T-helper 1 cell treated with Interleukin-12 subunit alpha and Interleukin-12 subunit beta and Interleukin-4 antibody, amounts not matched to agents 30 μg/mL and 1 μg/mL, for 36 hours (primary cell): ENCODE data around the gene CD7.

Experiments used
- H3K27ac Mint-ChIP-seq: one replicate; pipeline ENCODE4 v1.8.0; 2021; ENCODE audit warnings: mild to moderate bottlenecking, mixed read lengths
- H3K27me3 Mint-ChIP-seq: one replicate; pipeline ENCODE4 v1.8.0; 2021; ENCODE audit warnings: low read depth, mixed read lengths
- H3K36me3 Mint-ChIP-seq: one replicate; pipeline ENCODE4 v1.8.0; 2021; ENCODE audit warnings: low read depth, mixed read lengths
- H3K4me1 Mint-ChIP-seq: one replicate; pipeline ENCODE4 v1.8.0; 2021; ENCODE audit warnings: low read depth, mixed read lengths
- H3K4me3 Mint-ChIP-seq: one replicate; pipeline ENCODE4 v1.8.0; 2021; ENCODE audit warnings: mild to moderate bottlenecking, moderate library complexity, mixed read lengths
- H3K9me3 Mint-ChIP-seq: one replicate; pipeline ENCODE4 v1.8.0; 2021; ENCODE audit warnings: mixed read lengths

Gene CD7

DNA sequence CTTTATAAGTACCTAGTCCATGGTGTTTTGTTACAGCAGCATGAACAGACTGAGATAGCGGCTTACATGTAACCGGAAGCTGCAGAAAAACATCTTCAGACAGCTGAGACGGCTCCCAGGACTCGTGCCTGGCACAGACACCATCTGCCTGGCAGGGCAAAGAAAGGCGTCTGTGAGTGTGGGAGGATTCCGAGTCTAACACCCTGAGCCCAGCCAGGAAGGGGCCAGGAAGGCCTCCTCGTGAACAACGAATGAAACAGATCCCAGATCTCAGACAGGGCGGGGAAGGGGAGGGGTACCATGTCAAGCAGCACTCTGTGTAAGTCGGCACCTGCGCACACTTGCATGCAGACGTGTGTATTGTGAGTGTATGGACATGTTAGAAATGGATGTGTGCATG, 39.6 kb downstream of the CD7 start:
- Mint-ChIP-seq H3K27ac (no peak overlapping the region), H3K4me1 (peaks cover 18% of the 10 kb centered on the region), H3K36me3 (no peaks in the 10 kb centered on the region), H3K4me3 (no peak overlapping the region), H3K9me3 (no peaks in the 10 kb centered on the region), H3K27me3 (no peaks in the 10 kb centered on the region)

- peaks cover 6% of the 10 kb centered on the region for H3K36me3 Mint-ChIP-seq
- H3K4me3 Mint-ChIP-seq, result peak overlapping the region; percentile 30
- no peaks in the 10 kb centered on the region for H3K27me3 Mint-ChIP-seq
- H3K27ac Mint-ChIP-seq, result no peak overlapping the region
- H3K4me1 Mint-ChIP-seq, result peaks cover 22% of the 10 kb centered on the region
- no peaks in the 10 kb centered on the region for H3K9me3 Mint-ChIP-seq
These were observed 40.5 kb downstream of the CD7 start for GRCh38 chr17:82276938-82277337.

GRCh38 chr17:82275326-82275725, 42.1 kb downstream of the CD7 start:
- no peak overlapping the region for H3K27ac Mint-ChIP-seq
- H3K27me3 Mint-ChIP-seq, result no peaks in the 10 kb centered on the region
- peaks cover 19% of the 10 kb centered on the region for H3K4me1 Mint-ChIP-seq
- no peaks in the 10 kb centered on the region for H3K9me3 Mint-ChIP-seq
- H3K36me3 Mint-ChIP-seq, result peaks cover 12% of the 10 kb centered on the region
- no peak overlapping the region for H3K4me3 Mint-ChIP-seq

- Mint-ChIP-seq H3K4me3 (peak overlapping the region; percentile 17), H3K27me3 (no peaks in the 10 kb centered on the region), H3K4me1 (peaks cover 26% of the 10 kb centered on the region), H3K27ac (peak overlapping the region; percentile 1), H3K36me3 (peaks cover 17% of the 10 kb centered on the region), H3K9me3 (no peaks in the 10 kb centered on the region)
These were observed 43.0 kb downstream of the CD7 start for GRCh38 chr17:82274134-82275020.

- Mint-ChIP-seq H3K27me3 (no peaks in the 10 kb centered on the region), H3K4me1 (peaks cover 32% of the 10 kb centered on the region), H3K36me3 (peaks cover 20% of the 10 kb centered on the region), H3K4me3 (peak within 1 kb of the TSS; percentile 97), H3K9me3 (no peaks in the 10 kb centered on the region), H3K27ac (peak within 1 kb of the TSS; percentile 98)
These were observed 43.9 kb downstream of the CD7 start, which contains the start of gene CSNK1D for GRCh38 chr17:82273327-82274133. TSS of gene CSNK1D (minus strand) at chr17:82273700. CDS start at chr17:82273381, 319 bp downstream.

DNA sequence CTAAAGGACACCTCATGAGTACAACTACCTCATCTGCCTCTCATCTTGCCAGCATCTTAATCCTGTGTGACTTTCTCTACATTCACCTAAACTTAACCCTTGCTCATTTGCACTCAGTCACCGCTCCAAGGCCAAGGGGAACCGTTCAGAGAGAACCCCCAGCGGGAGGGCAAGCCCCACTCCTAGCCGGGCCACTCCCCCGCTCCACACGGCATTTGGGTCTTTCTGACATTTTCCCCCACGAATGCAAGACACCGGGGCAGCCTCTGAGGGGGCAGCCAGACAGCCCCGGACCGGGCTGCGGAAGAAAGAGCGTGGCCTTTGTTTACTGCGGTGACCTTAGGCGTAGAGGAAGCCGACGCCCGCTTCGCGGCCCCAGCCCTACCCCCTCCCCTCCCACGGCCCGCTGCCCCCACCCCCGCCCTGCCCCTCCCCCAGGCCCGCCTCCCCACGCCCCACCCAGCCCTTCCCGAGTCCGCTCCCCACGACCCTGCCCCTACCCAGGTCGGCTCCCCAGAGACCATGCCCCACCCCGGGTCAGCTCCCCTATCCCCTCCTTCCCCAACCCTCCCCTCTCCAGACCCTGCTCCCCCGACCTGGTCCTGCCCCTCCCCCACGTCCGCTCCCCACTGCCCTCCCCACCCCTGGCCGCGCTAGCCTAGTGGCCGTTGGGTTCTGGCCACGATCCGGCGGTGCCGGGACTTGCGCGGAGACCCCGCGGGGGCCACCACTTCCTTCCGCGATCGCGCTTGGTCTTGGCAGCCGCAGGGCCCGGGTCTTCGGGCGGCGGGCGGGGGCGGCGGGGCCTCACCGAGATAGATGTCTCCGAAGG, 44.7 kb downstream of the CD7 start:
- Mint-ChIP-seq H3K4me1 (peaks cover 37% of the 10 kb centered on the region), H3K27me3 (no peaks in the 10 kb centered on the region), H3K36me3 (peaks cover 20% of the 10 kb centered on the region), H3K4me3 (peak overlapping the region; percentile 97), H3K27ac (peak overlapping the region; percentile 98), H3K9me3 (no peaks in the 10 kb centered on the region)

GRCh38 chr17:82271401-82271800, 46.0 kb downstream of the CD7 start:
- Mint-ChIP-seq H3K36me3 (peaks cover 22% of the 10 kb centered on the region), H3K27ac (no peak overlapping the region), H3K27me3 (no peaks in the 10 kb centered on the region), H3K9me3 (no peaks in the 10 kb centered on the region), H3K4me3 (peak overlapping the region; percentile 97), H3K4me1 (peaks cover 47% of the 10 kb centered on the region)

- Mint-ChIP-seq H3K27ac (peak overlapping the region; percentile 15), H3K4me1 (peaks cover 50% of the 10 kb centered on the region), H3K27me3 (no peaks in the 10 kb centered on the region), H3K36me3 (peaks cover 29% of the 10 kb centered on the region), H3K9me3 (no peaks in the 10 kb centered on the region), H3K4me3 (peak overlapping the region; percentile 43)
These were observed 46.8 kb downstream of the CD7 start for GRCh38 chr17:82270651-82271050.

DNA sequence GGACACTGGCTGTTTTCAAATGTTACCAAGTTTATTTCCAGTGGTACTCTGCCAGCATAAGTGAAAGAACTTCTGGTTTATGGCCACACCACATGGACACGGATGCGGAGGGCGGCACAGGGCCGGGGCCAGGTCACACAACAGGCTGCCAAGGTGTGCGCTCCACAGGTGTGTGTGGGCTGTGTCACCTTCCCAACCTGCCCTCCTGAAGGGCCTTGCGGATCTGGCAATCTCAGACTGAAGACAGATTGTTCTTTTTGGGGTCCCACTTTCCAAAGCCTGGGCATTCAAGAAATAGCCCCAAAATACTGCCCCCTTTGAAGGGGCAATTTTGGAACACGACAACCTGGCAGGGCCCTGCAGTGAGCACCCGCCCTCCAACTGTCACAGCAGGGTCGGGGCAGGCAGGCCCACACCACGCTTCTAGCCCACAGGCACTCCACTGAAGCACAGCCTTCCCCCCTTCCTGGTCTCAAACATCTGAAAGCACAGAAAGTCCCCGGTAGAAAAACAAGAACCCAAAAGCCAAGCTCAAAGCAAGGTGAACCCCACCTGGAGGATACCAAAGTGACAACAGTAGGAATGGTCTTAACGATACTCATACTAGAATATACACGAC, 47.4 kb downstream of the CD7 start:
- Mint-ChIP-seq H3K27me3 (no peaks in the 10 kb centered on the region), H3K9me3 (no peaks in the 10 kb centered on the region), H3K4me3 (peak overlapping the region; percentile 43), H3K27ac (peak overlapping the region; percentile 43), H3K4me1 (peaks cover 50% of the 10 kb centered on the region), H3K36me3 (peaks cover 32% of the 10 kb centered on the region)

DNA sequence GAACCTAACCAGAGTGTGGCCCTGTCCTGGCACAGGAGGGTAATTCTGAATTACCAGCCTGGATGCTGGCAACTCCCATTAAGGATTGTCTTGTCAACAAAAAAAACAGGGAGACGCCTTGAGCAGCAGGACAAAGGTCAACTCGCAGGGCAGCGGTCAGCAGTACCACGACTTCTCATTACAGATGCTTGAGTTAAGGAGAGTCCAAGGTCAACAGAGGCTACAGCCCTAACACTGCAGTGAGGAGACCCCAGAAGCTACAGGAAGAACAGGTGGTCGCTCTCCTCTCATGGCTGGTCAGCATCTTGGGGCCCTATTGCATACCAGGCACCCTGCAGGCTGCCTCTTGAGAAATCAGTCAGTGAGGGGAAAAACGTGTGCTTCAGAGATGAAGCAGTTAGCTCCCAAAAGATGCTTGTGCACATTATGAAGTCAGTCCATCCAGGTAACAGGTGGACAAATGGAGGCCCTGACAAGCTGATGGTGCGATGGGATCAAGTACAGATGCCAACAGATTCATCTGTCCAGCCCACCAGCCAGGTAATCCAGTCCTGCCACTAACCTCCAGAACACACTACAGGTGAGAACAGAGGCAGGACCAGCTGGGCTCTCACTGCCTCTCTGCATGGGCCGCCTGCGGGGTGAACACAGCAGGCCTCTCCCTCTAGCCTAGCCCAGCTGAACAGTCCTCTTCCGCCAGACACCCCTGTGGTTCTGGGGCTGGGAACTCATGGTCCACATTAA, 48.1 kb downstream of the CD7 start:
- H3K9me3 Mint-ChIP-seq, result no peaks in the 10 kb centered on the region
- peaks cover 47% of the 10 kb centered on the region for H3K4me1 Mint-ChIP-seq
- no peak overlapping the region for H3K4me3 Mint-ChIP-seq
- no peaks in the 10 kb centered on the region for H3K27me3 Mint-ChIP-seq
- H3K36me3 Mint-ChIP-seq, result peaks cover 38% of the 10 kb centered on the region
- no peak overlapping the region for H3K27ac Mint-ChIP-seq

DNA sequence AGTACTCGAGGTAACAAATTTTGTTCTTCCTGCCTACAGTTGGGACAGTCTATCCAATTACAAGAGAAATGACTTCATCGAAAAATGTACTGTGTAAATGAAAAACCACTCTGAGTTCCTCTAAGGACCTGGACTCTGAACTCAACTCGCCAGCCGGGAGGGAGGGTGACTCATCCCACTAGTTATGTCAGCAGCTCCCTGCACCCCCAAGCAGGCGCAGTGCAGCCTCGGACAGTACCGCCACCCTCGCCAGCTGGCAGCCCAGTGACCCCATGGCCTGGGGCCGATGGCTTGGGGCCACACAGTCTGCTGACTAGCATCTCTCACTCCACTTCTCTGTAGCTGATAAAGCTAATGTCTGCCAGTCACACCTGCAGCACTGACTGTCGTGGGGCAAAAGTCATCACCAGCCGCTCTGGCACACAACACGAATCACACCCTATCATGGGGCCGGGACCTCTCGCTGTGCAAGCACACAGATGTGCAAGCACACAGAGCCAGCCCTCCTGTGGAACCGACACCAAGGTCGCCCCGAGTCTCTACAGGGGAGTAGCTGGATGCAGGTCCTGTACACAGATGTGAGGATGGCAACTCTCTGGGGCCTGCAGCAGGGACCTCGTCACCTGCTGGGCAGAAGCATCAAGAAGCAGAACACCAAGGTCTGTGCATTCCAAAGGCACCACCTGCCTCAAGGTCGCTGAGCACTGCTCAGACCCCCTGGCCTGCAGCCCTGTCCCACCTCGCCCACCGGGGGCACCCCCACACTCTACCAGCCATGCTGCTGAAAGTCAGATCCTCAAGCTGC, 49.6 kb downstream of the CD7 start:
- Mint-ChIP-seq H3K36me3 (peaks cover 47% of the 10 kb centered on the region), H3K4me1 (peaks cover 47% of the 10 kb centered on the region), H3K9me3 (no peaks in the 10 kb centered on the region), H3K4me3 (no peak overlapping the region), H3K27ac (no peak overlapping the region), H3K27me3 (no peaks in the 10 kb centered on the region)

- Mint-ChIP-seq H3K27ac (no peak overlapping the region), H3K4me3 (no peak overlapping the region), H3K4me1 (peaks cover 43% of the 10 kb centered on the region), H3K9me3 (no peaks in the 10 kb centered on the region), H3K27me3 (no peaks in the 10 kb centered on the region), H3K36me3 (peaks cover 58% of the 10 kb centered on the region)
These were observed 51.3 kb downstream of the CD7 start for GRCh38 chr17:82266142-82266541.
